B cell (primary cell): ENCODE results near the gene ZNF554. TPM values are rescaled to one million over a fixed set of nuclear protein-coding genes. Genes with fewer than 3 reads are reported as not detected.

ENCODE experiments used
- ATAC-seq: fragments of 200-7000 bp; cut with Tn5 transposase; one replicate; pipeline ENCODE4 v1.10.0; 2021; ENCODE audit warnings: low read depth, mild to moderate bottlenecking, moderate number of reproducible peaks, moderate library complexity
- CTCF ChIA-PET: fragments of 350-600 bp; sonication (Branson Sonifier 250); formaldehyde crosslinking; loops from one replicate; lab custom pipeline; 2021; ENCODE audit warnings: antibody characterized with exemption, inconsistent platforms; lab: Charles Lee
- POLR2A ChIA-PET: fragments of 350-600 bp; sonication (Branson Sonifier 250); formaldehyde crosslinking; loops from one replicate; lab custom pipeline; 2021; ENCODE audit warnings: antibody characterized with exemption; lab: Charles Lee
- DNase-seq: peaks from one replicate; pipeline ENCODE4 v3.0.0; 2013
- H2AFZ ChIP-seq: 2 replicates; pipeline ENCODE4 v1.6.1; 2012; ENCODE audit warnings: mild to moderate bottlenecking, low read depth, low read length; ENCODE audit not compliant: insufficient read depth, poor library complexity, severe bottlenecking
- H3K27ac ChIP-seq, 2 donors: 1 replicate in 1 of 2; 2 replicates in 1 of 2; pipeline ENCODE4 v1.5.1; 2012 to 2013; ENCODE audit warnings: low read length in 2 of 2, mild to moderate bottlenecking in 2 of 2, moderate library complexity in 1 of 2
- H3K27me3 ChIP-seq, 4 experiments: fragments of 200-600 bp in 1 of 4; sonication (generic) in 1 of 4; replicated peaks in 1 of 4; 1 replicate in 2 of 4; 2 replicates in 2 of 4; pipeline versions ENCODE4 v1.6.1 to v1.7.0; 2013 to 2016; ENCODE audit warnings: low read length in 3 of 4, mild to moderate bottlenecking in 2 of 4, mixed read lengths in 1 of 4, moderate library complexity in 1 of 4; ENCODE audit not compliant: insufficient read depth in 4 of 4, control insufficient read depth in 3 of 4; ENCODE audit errors: control extremely low read depth in 1 of 4
- H3K36me3 ChIP-seq, 2 experiments: replicated peaks in 1 of 2; 1 replicate in 1 of 2; 2 replicates in 1 of 2; pipeline versions ENCODE4 v1.6.1 to v1.7.1; 2013; ENCODE audit warnings: low read length in 1 of 2; ENCODE audit not compliant: insufficient read depth in 2 of 2, control insufficient read depth in 1 of 2; ENCODE audit errors: control extremely low read depth in 1 of 2, extremely low read depth in 1 of 2
- H3K4me1 ChIP-seq, 2 donors: fragments of 200-600 bp in 1 of 2; sonication (generic) in 1 of 2; 1 replicate in 1 of 2; 2 replicates in 1 of 2; pipeline versions ENCODE4 v1.5.1 to v1.6.1; 2013 to 2017; ENCODE audit warnings: low read length in 2 of 2; ENCODE audit not compliant: control insufficient read depth in 2 of 2, insufficient read depth in 2 of 2
- H3K4me2 ChIP-seq: replicated peaks from 2 replicates; pipeline ENCODE3; 2012; ENCODE audit warnings: mild to moderate bottlenecking, low read depth, low read length; ENCODE audit not compliant: poor library complexity, severe bottlenecking
- H3K4me3 ChIP-seq, 5 experiments: fragments of 200-600 bp in 1 of 5; sonication (generic) in 1 of 5; 1 replicate in 3 of 5; 2 replicates in 2 of 5; pipeline versions ENCODE4 v1.5.1 to v1.7.0; 2011 to 2016; ENCODE audit warnings: low read length in 4 of 5, mild to moderate bottlenecking in 4 of 5, low read depth in 2 of 5, control low read depth in 1 of 5, moderate library complexity in 1 of 5; ENCODE audit not compliant: insufficient read depth in 1 of 5; ENCODE audit errors: control extremely low read depth in 1 of 5, extremely low read depth in 1 of 5
- H3K79me2 ChIP-seq: fragments of 200-600 bp; sonication (generic); one replicate; pipeline ENCODE4 v1.6.0; 2016; ENCODE audit warnings: low read length; ENCODE audit not compliant: control insufficient read depth, insufficient read depth
- H3K9ac ChIP-seq: fragments of 200-600 bp; sonication (generic); 2 replicates; pipeline ENCODE4 v1.6.1; 2017; ENCODE audit warnings: mild to moderate bottlenecking, low read length, moderate library complexity
- H3K9me3 ChIP-seq, 3 donors: one replicate each; pipeline versions ENCODE4 v1.6.1 to v1.7.1; 2013; ENCODE audit warnings: low read length in 2 of 3; ENCODE audit not compliant: control insufficient read depth in 2 of 3, insufficient read depth in 1 of 3; ENCODE audit errors: control extremely low read depth in 1 of 3
- H4K20me1 ChIP-seq: 2 replicates; pipeline ENCODE4 v1.6.0; 2012; ENCODE audit warnings: mild to moderate bottlenecking, low read length; ENCODE audit not compliant: insufficient read depth, control insufficient read depth, poor library complexity, severe bottlenecking
- H3K27ac Mint-ChIP-seq: one replicate; pipeline ENCODE4 v1.8.0; 2021; ENCODE audit warnings: mixed read lengths
- H3K27me3 Mint-ChIP-seq: one replicate; pipeline ENCODE4 v1.8.0; 2021; ENCODE audit warnings: mixed read lengths
- H3K4me1 Mint-ChIP-seq: one replicate; pipeline ENCODE4 v1.8.0; 2021; ENCODE audit warnings: mixed read lengths
- H3K4me3 Mint-ChIP-seq: one replicate; pipeline ENCODE4 v1.8.0; 2021; ENCODE audit warnings: mixed read lengths
- H3K9me3 Mint-ChIP-seq: one replicate; pipeline ENCODE4 v1.8.0; 2022; ENCODE audit warnings: mixed read lengths; ENCODE audit not compliant: insufficient read depth
- CTCF ChIP-seq: fragments of 200-600 bp; IDR thresholded peaks from one replicate; pipeline ENCODE4 v1.8.0; 2022; ENCODE audit warnings: antibody characterized with exemption, mild to moderate bottlenecking
- EZH2 ChIP-seq: IDR thresholded peaks from 2 replicates; pipeline ENCODE4 v1.6.1; 2012; ENCODE audit warnings: borderline replicate concordance, low read depth, mild to moderate bottlenecking, moderate library complexity, low read length; ENCODE audit not compliant: insufficient read depth, poor library complexity, severe bottlenecking
- WGBS: methylation state at CpG from one replicate; pipeline ENCODE4 v1.1.5; 2013; ENCODE audit warnings: missing lambda C conversion rate; ENCODE audit not compliant: insufficient coverage; 5-methylcytosine and 5-hydroxymethylcytosine counted together
- intact Hi-C: fragments of 100-400 bp; cut with micrococcal nuclease; formaldehyde crosslinking; loops from one replicate; pipeline ENCODE4 v1.10.0; 2022
- polyA plus RNA-seq: library from polyadenylated mRNA; depleted of rRNA; stranded (reverse); fragments of >200 nt; gene quantifications from 2 replicates; pipeline ENCODE4 v1.2.3, GENCODE V29; 2012
- total RNA-seq, 2 donors: library from RNA; stranded (reverse); fragments of 120-200 nt in 1 of 2; gene quantifications; 1 replicate in 1 of 2; 2 replicates in 1 of 2; pipeline versions ENCODE4 v1.2.3 to v1.2.4, GENCODE V29; 2013 to 2022

ZNF554 gene
- total and polyA plus RNA-seq, 2 donors (not counting 1 experiment from before 2014, with no cell fraction given): 2.8 to 5.9 TPM

GRCh38 chr19:2785244-2785997, 34.2 kb upstream of the ZNF554 start, which contains the start of gene THOP1:
Gene THOP1, plus strand, starts transcription at chr19:2785503. Its CDS starts 160 bp downstream, at chr19:2785663.
- intact Hi-C loops: loop anchor here (1.0 kb wide), 3 partner anchors 34 to 115 kb away; partner anchors contain the start of genes ZNF554 and ZNF57
- peak; percentile 99 for DNase-seq
- H3K27ac Mint-ChIP-seq: peak within 1 kb of the TSS; percentile 88
- Histone ChIP-seq H3K27ac (peak within 1 kb of the TSS; percentile 62 to 72), H3K4me3 (peak within 1 kb of the TSS; percentile 28 to 87 (median 72)), H3K79me2 (peaks cover 57% of the 10 kb centered on the region), H3K4me2 (peak within 1 kb of the TSS; percentile 99), H4K20me1 (peaks cover 8% of the 10 kb centered on the region), H3K36me3 (peaks cover 0 to 5% of the 10 kb centered on the region in 2 experiments), H3K27me3 (no peaks in the 10 kb centered on the region), H3K4me1 (peaks cover 23 to 54% of the 10 kb centered on the region in 2 donors), H2AFZ (peak within 1 kb of the TSS; percentile 88), H3K9me3 (no peaks in the 10 kb centered on the region), H3K9ac (peak within 1 kb of the TSS; percentile 92)
- H3K9me3 Mint-ChIP-seq: no peaks in the 10 kb centered on the region
- TF ChIP-seq EZH2 (no peak), CTCF (no peak)
- no peaks in the 10 kb centered on the region for H3K27me3 Mint-ChIP-seq
- peak; percentile 89 for ATAC-seq
- CTCF ChIA-PET: interaction anchor here (0.5 to 1.2 kb wide), 4 partner anchors 36 to 151 kb away, joined by 3 to 6 read pairs (median 3); no protein-coding TSS in a partner anchor
- peak within 1 kb of the TSS; percentile 86 for H3K4me3 Mint-ChIP-seq
- WGBS: under 1% methylated on average over 78 of the region's 78 CpGs
- peaks cover 70% of the 10 kb centered on the region for H3K4me1 Mint-ChIP-seq
- POLR2A ChIA-PET: interaction anchor here (0.5 to 0.8 kb wide), 6 partner anchors 38 to 698 kb away, joined by 3 to 5 read pairs (median 3); no protein-coding TSS in a partner anchor

- TF ChIP-seq CTCF: no peak
- Histone ChIP-seq H3K27me3 (no peaks in the 10 kb centered on the region), H4K20me1 (peaks cover 4% of the 10 kb centered on the region), H3K9me3 (no peaks in the 10 kb centered on the region), H3K4me2 (no peak overlapping the region), H2AFZ (no peak overlapping the region), H3K9ac (no peak overlapping the region), H3K27ac (no peak overlapping the region), H3K79me2 (peaks cover 57% of the 10 kb centered on the region), H3K4me1 (peaks cover 21 to 47% of the 10 kb centered on the region in 2 donors), H3K4me3 (no peak overlapping the region), H3K36me3 (peaks cover 0 to 15% of the 10 kb centered on the region in 2 experiments)
- DNase-seq: no peak
- peak overlapping the region; percentile 56 for H3K27ac Mint-ChIP-seq
- ChIA-PET POLR2A (no interaction called here), CTCF (no interaction called here)
- peak overlapping the region; percentile 61 for H3K4me3 Mint-ChIP-seq
- 82% methylated on average over 7 of the region's 8 CpGs for WGBS
- H3K4me1 Mint-ChIP-seq: peaks cover 56% of the 10 kb centered on the region
- no peak for ATAC-seq
- no peaks in the 10 kb centered on the region for H3K27me3 Mint-ChIP-seq
- intact Hi-C loops: no loop called here
- no peaks in the 10 kb centered on the region for H3K9me3 Mint-ChIP-seq
Measured at GRCh38 chr19:2787115-2787514, 32.6 kb upstream of the ZNF554 start.
